GM12878 (cell line): Measurements from ENCODE around the gene CRY1. TPM values are rescaled to one million over a fixed set of nuclear protein-coding genes. Genes with fewer than 3 reads are reported as not detected.

Experiments
- ATAC-seq: fragments of 200-7000 bp; cut with Tn5 transposase; 3 replicates; pipeline ENCODE4 v1.9.1; 2020; ENCODE audit warnings: mild to moderate bottlenecking, moderate library complexity
- BruUV-seq: library from RNA; stranded (reverse); fragments of 400-500 nt; replicated peaks from 2 replicates; lab custom pipeline; 2021; lab: Mats Ljungman, UMichigan
- CTCF ChIA-PET: fragments of 300-600 bp; sonication (Branson Sonifier 250); formaldehyde crosslinking; extraction: SDS; loops from one replicate; lab custom pipeline; 2021; ENCODE audit warnings: inconsistent platforms; lab: Yijun Ruan, JAX
- POLR2A ChIA-PET: fragments of 350-600 bp; formaldehyde crosslinking; extraction: SDS; loops from one replicate; lab custom pipeline; 2021; ENCODE audit warnings: inconsistent platforms; lab: Charles Lee
- RAD21 ChIA-PET: fragments of 300-600 bp; sonication (Branson Sonifier 250); formaldehyde crosslinking; loops from one replicate; lab custom pipeline; 2023; ENCODE audit warnings: antibody characterized with exemption; ENCODE audit not compliant: unreplicated experiment; lab: Charles Lee
- SMC1A ChIA-PET: fragments of 300-600 bp; sonication (Branson Sonifier 250); formaldehyde crosslinking; loops from one replicate; lab custom pipeline; 2023; ENCODE audit not compliant: unreplicated experiment, uncharacterized antibody; lab: Charles Lee
- DNase-seq: peaks from one replicate; pipeline ENCODE4 v3.0.0-alpha.2; 2011; ENCODE audit warnings: low read depth, low spot score
- FAIRE-seq: peaks from 3 replicates; lab custom pipeline; 2011; peaks lifted over from hg19 to GRCh38; lab: Jason Lieb, UNC
- H2AFZ ChIP-seq: 2 replicates; pipeline ENCODE4 v1.6.0; 2011; ENCODE audit warnings: low read depth, low read length, control low read depth; ENCODE audit not compliant: control insufficient read depth
- H3K27ac ChIP-seq: 2 replicates; pipeline ENCODE4 v1.5.1; 2011; ENCODE audit warnings: control low read depth; ENCODE audit not compliant: control insufficient read depth, insufficient read depth
- H3K27me3 ChIP-seq, 2 experiments: replicated peaks in 1 of 2; 2 replicates each; pipeline versions ENCODE4 v1.6.0 to v1.6.1; 2011; ENCODE audit warnings: low read length in 1 of 2; ENCODE audit not compliant: control insufficient read depth in 2 of 2, insufficient read depth in 2 of 2
- H3K36me3 ChIP-seq, 2 experiments: 2 replicates each; pipeline ENCODE4 v1.5.1; 2011; ENCODE audit warnings: low read length in 1 of 2; ENCODE audit not compliant: control insufficient read depth in 2 of 2, insufficient read depth in 2 of 2
- H3K4me1 ChIP-seq: 2 replicates; pipeline ENCODE4 v1.6.1; 2011; ENCODE audit warnings: mild to moderate bottlenecking, low read length, moderate library complexity, mixed read lengths; ENCODE audit not compliant: control insufficient read depth, insufficient read depth
- H3K4me2 ChIP-seq: 2 replicates; pipeline ENCODE4 v1.6.0; 2011; ENCODE audit warnings: control low read depth; ENCODE audit not compliant: control insufficient read depth, insufficient read depth
- H3K4me3 ChIP-seq: fragments of 200-600 bp; sonication (generic); 2 replicates; pipeline ENCODE4 v1.5.1; 2016
- H3K79me2 ChIP-seq: 2 replicates; pipeline ENCODE4 v1.6.0; 2011; ENCODE audit warnings: low read length; ENCODE audit not compliant: control insufficient read depth, insufficient read depth
- H3K9ac ChIP-seq: 2 replicates; pipeline ENCODE4 v1.8.0; 2011; ENCODE audit warnings: low read length, control low read depth, mixed read lengths; ENCODE audit not compliant: control insufficient read depth, insufficient read depth
- H3K9me3 ChIP-seq: replicated peaks from 3 replicates; pipeline ENCODE4 v1.5.1; 2011; ENCODE audit warnings: mild to moderate bottlenecking, low read length; ENCODE audit not compliant: control insufficient read depth, insufficient read depth
- H4K20me1 ChIP-seq: 2 replicates; pipeline ENCODE4 v1.6.0; 2011; ENCODE audit not compliant: control insufficient read depth, insufficient read depth
- BACH1 ChIP-seq: fragments of 450-650 bp; IDR thresholded peaks from 2 replicates; pipeline ENCODE4 v1.6.1; 2017; ENCODE audit warnings: mild to moderate bottlenecking, borderline replicate concordance
- CREB1 ChIP-seq: IDR thresholded peaks from 2 replicates; pipeline ENCODE4 v1.6.1; 2012; ENCODE audit warnings: low read depth, mild to moderate bottlenecking, inconsistent platforms
- DPF2 ChIP-seq: fragments of 450-650 bp; IDR thresholded peaks from 2 replicates; pipeline ENCODE4 v1.6.1; 2017; ENCODE audit warnings: mild to moderate bottlenecking
- E2F8 ChIP-seq: fragments of 450-650 bp; IDR thresholded peaks from 2 replicates; pipeline ENCODE4 v1.6.1; 2018; ENCODE audit warnings: mild to moderate bottlenecking, low read depth, moderate library complexity; ENCODE audit not compliant: partially characterized antibody
- FOXK2 ChIP-seq: fragments of 450-650 bp; IDR thresholded peaks from 2 replicates; pipeline ENCODE4 v1.6.1; 2017; ENCODE audit warnings: mild to moderate bottlenecking, moderate library complexity
- HSF1 ChIP-seq: fragments of 150-350 bp; IDR thresholded peaks from 2 replicates; pipeline ENCODE4 v1.6.1; 2014; ENCODE audit warnings: mild to moderate bottlenecking, low read depth, low read length
- SIX5 ChIP-seq: IDR thresholded peaks from 2 replicates; pipeline ENCODE4 v1.6.1; 2011; ENCODE audit warnings: mild to moderate bottlenecking, low read depth, low read length, moderate library complexity; ENCODE audit not compliant: severe bottlenecking
- SRF ChIP-seq, 2 experiments: IDR thresholded peaks; 2 replicates each; pipeline ENCODE4 v1.6.1; 2011; ENCODE audit warnings: low read depth in 2 of 2, low read length in 2 of 2, mild to moderate bottlenecking in 1 of 2, moderate library complexity in 1 of 2
- ZBTB11 ChIP-seq: fragments of 450-650 bp; formaldehyde crosslinking; IDR thresholded peaks from 2 replicates; pipeline ENCODE4 v1.5.0; 2022; ENCODE audit warnings: mild to moderate bottlenecking, missing genetic modification characterization
- ZNF274 ChIP-seq: IDR thresholded peaks from one replicate; pipeline ENCODE4 v1.8.0; 2011; ENCODE audit not compliant: insufficient read length, insufficient read depth
- WGBS: methylation state at CpG from one replicate; pipeline ENCODE4 v1.1.6; 2016; ENCODE audit warnings: low lambda C conversion rate; ENCODE audit not compliant: insufficient replicate concordance, insufficient coverage; ENCODE audit errors: missing lambda C conversion rate; 5-methylcytosine and 5-hydroxymethylcytosine counted together
- in situ Hi-C: fragments of 300-500 bp; cut with MboI; formaldehyde crosslinking; loops from 9 replicates; pipeline ENCODE4 v1.14.3; 2018; ENCODE audit warnings: mixed read lengths
- intact Hi-C: fragments of 100-400 bp; cut with micrococcal nuclease; formaldehyde crosslinking; loops from one replicate; pipeline ENCODE4 v1.14.2; 2022; ENCODE audit not compliant: unreplicated experiment
- polyA plus RNA-seq, 11 experiments: library from polyadenylated mRNA; depleted of rRNA in 4 of 11; unstranded in 6 of 11; stranded (reverse) in 5 of 11; fragments of >200 nt; fragmentation: Nextera tagmentation in 4 of 11; fragmentation: Illumina TruSeq in 1 of 11; extraction: Ambion mirVana in 4 of 11; extraction: Trizol in 1 of 11; gene quantifications; 1 replicate in 1 of 11; 2 replicates in 10 of 11; pipeline versions ENCODE4 v1.2.1 to v1.2.3, GENCODE V29; 2011 to 2016; ENCODE audit warnings: inconsistent platforms in 2 of 11, missing spikeins in 2 of 11, low read depth in 1 of 11
- total RNA-seq, 4 experiments: library from RNA; depleted of rRNA in 3 of 4; stranded (reverse); fragments of >200 nt in 3 of 4; fragmentation: Illumina TruSeq in 1 of 4; extraction: Trizol in 1 of 4; gene quantifications; 2 replicates each; pipeline versions ENCODE4 v1.2.1 to v1.2.3, GENCODE V29; 2013 to 2021

The CRY1 gene
- total and polyA plus RNA-seq, 10 of the 15 experiments (the other 5 are each of a cell fraction or from before 2014, with no cell fraction given), result 1.6 to 10.9 (median 5.4) TPM

GRCh38 chr12:107031061-107031460 lies 62.3 kb downstream of the CRY1 start:
- no peak overlapping the region for H3K4me3 ChIP-seq
- no peaks in the 10 kb centered on the region for H4K20me1 ChIP-seq
- ChIA-PET SMC1A (interaction anchor here (0.9 kb wide), 1 partner anchor 79 kb away, joined by 3 read pairs; no protein-coding TSS in a partner anchor), RAD21 (no interaction called here), CTCF (interaction anchor here (0.6 to 1.1 kb wide), 3 partner anchors 10 to 870 kb away, joined by 3 to 4 read pairs (median 3); no protein-coding TSS in a partner anchor)
- in situ Hi-C loops (no loop called here), intact Hi-C loops (no loop called here)
- FAIRE-seq (no peak), ATAC-seq (no peak), DNase-seq (no peak)
- no peaks in the 10 kb centered on the region for H3K9me3 ChIP-seq
- no peaks in the 10 kb centered on the region for H3K4me1 ChIP-seq
- H3K36me3 ChIP-seq, result no peaks in the 10 kb centered on the region
- 40% methylated on average over 2 of the region's 2 CpGs for WGBS
- H3K4me2 ChIP-seq, result no peak overlapping the region
- no peak overlapping the region for H2AFZ ChIP-seq
- no peaks in the 10 kb centered on the region for H3K79me2 ChIP-seq
- no peak overlapping the region for H3K27ac ChIP-seq
- H3K27me3 ChIP-seq, result no peaks in the 10 kb centered on the region
- no peak overlapping the region for H3K9ac ChIP-seq
- TF ChIP-seq SRF (IDR thresholded peaks at IDR 0.05; ENCODE audit: low read depth in 2 of 2, low read length in 2 of 2), result no peak
- TF ChIP-seq ZBTB11 (CRISPR knock-in tag), result no peak
- TF ChIP-seq, all 136 proteins: peak for 0
- POLR2A ChIA-PET, result no interaction called here
- no TSS peak for BruUV-seq

- Histone ChIP-seq H3K36me3 (no peaks in the 10 kb centered on the region), H3K27me3 (no peaks in the 10 kb centered on the region), H3K4me3 (no peak overlapping the region), H3K9ac (no peak overlapping the region), H3K79me2 (no peaks in the 10 kb centered on the region), H3K4me1 (no peaks in the 10 kb centered on the region), H4K20me1 (no peaks in the 10 kb centered on the region), H3K4me2 (no peak overlapping the region), H3K9me3 (no peaks in the 10 kb centered on the region), H3K27ac (no peak overlapping the region), H2AFZ (no peak overlapping the region)
- ChIA-PET CTCF (no interaction called here), SMC1A (no interaction called here), POLR2A (no interaction called here), RAD21 (no interaction called here)
- intact Hi-C loops, result no loop called here
- DNase-seq (no peak), FAIRE-seq (no peak), ATAC-seq (no peak)
- in situ Hi-C loops, result no loop called here
- WGBS, result 46% methylated on average over 7 of the region's 7 CpGs
- no TSS peak for BruUV-seq
- TF ChIP-seq ZNF274 (no peak), SIX5 (no peak), CREB1 (no peak), HSF1 (no peak), DPF2 (no peak), BACH1 (no peak), FOXK2 (no peak), E2F8 (no peak)
Measured at GRCh38 chr12:107029081-107029480, 64.3 kb downstream of the CRY1 start.
